Measurements from ENCODE around the gene NPTN. TPM values are rescaled to one million over a fixed set of nuclear protein-coding genes. Genes with fewer than 3 reads are reported as not detected.
A peak's percentile ranks its signal among the peaks of the same experiment; 100 is the strongest.
"Not testable (repeated sequence)": the region's sequence is repeated elsewhere in the genome, so short reads cannot be mapped to it uniquely, and the experiment has no call there.

The NPTN gene
- total RNA-seq, 1 experiment from 2014 or later = 90.9 TPM

DNA sequence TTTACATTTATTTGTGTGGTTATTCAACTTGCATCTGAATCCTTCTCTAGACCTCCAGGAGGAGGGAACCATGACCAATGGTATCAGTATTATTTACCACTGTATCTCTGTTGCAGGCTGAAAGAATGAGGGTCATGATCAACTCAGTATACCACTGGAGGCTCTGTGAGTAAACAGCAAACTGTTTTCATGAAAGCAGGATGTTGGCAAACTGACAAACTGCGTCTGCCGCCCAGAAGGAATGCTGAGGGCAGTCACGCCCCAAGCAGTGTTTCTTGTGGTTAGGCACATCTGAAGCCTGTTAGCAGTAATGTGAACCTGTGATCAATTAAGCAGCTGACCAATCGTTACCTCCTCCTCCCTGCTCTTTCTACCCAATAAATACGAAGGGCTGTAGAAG lies 6.3 kb upstream of the NPTN start:
- H3K27ac ChIP-seq (ENCODE audit: low read depth, low read length); H3K36me3 ChIP-seq (ENCODE audit: control insufficient read depth in 1 of 2, insufficient read depth in 2 of 2, low read length in 2 of 2); ATAC-seq; H3K27me3 ChIP-seq (ENCODE audit: insufficient read depth, low read length); H3K9me3 ChIP-seq (ENCODE audit: control insufficient read depth in 1 of 2, insufficient read depth in 1 of 2, low read depth in 1 of 2, low read length in 2 of 2); DNase-seq (ENCODE audit: low read depth, low spot score); H3K9me2 ChIP-seq (ENCODE audit: insufficient read depth); POLR2A ChIA-PET; H4K20me1 ChIP-seq (ENCODE audit: insufficient read depth); BruUV-seq (replicated peaks); H3K4me3 ChIP-seq (replicated peaks in 1 of 2; ENCODE audit: low read depth in 1 of 2, low read length in 2 of 2); CTCF ChIA-PET; H2AFZ ChIP-seq (ENCODE audit: low read depth, low read length, poor library complexity, severe bottlenecking); H3K9ac ChIP-seq (ENCODE audit: low read length); intact Hi-C loops (cut with micrococcal nuclease); H3K79me2 ChIP-seq (ENCODE audit: insufficient read depth, low read length); RAD21 ChIA-PET (ENCODE audit: low non-redundant PET in 1 of 2, low total read pairs in 2 of 2, uncharacterized antibody in 2 of 2, unreplicated experiment in 2 of 2): not testable (repeated sequence)
- TF ChIP-seq CBX3 (IDR thresholded peaks at IDR 0.05; ENCODE audit: low read depth) (peak; percentile 73), TCF7L2 (IDR thresholded peaks at IDR 0.05; ENCODE audit: borderline replicate concordance, extremely low read depth, insufficient read depth, insufficient read length) (peak; percentile 39)
- H3K4me2 ChIP-seq (ENCODE audit: low read length) = peak overlapping the region; percentile 40
- peaks cover 12 to 29% of the 10 kb centered on the region in 2 experiments for H3K4me1 ChIP-seq (ENCODE audit: control insufficient read depth in 1 of 2, insufficient read depth in 2 of 2, low read length in 2 of 2)

- no peaks in the 10 kb centered on the region for H3K36me3 ChIP-seq (ENCODE audit: control insufficient read depth in 1 of 2, insufficient read depth in 2 of 2, low read length in 2 of 2)
- no peaks in the 10 kb centered on the region for H4K20me1 ChIP-seq (ENCODE audit: insufficient read depth)
- no peak overlapping the region for H3K4me3 ChIP-seq (replicated peaks in 1 of 2; ENCODE audit: low read depth in 1 of 2, low read length in 2 of 2)
- TF ChIP-seq POLR2A (IDR thresholded peaks at IDR 0.05; ENCODE audit: borderline replicate concordance, extremely low read depth, insufficient read depth, insufficient read length) (no peak), SRF (IDR thresholded peaks at IDR 0.05; ENCODE audit: low read depth) (no peak), YY1 (IDR thresholded peaks at IDR 0.05; ENCODE audit: extremely low read depth, insufficient replicate concordance, low read depth, low read length) (no peak), EZH2phosphoT487 (IDR thresholded peaks at IDR 0.05; ENCODE audit: borderline replicate concordance) (no peak), CEBPB (IDR thresholded peaks at IDR 0.05; ENCODE audit: low read depth) (no peak)
- TF ChIP-seq, protein P1, sequence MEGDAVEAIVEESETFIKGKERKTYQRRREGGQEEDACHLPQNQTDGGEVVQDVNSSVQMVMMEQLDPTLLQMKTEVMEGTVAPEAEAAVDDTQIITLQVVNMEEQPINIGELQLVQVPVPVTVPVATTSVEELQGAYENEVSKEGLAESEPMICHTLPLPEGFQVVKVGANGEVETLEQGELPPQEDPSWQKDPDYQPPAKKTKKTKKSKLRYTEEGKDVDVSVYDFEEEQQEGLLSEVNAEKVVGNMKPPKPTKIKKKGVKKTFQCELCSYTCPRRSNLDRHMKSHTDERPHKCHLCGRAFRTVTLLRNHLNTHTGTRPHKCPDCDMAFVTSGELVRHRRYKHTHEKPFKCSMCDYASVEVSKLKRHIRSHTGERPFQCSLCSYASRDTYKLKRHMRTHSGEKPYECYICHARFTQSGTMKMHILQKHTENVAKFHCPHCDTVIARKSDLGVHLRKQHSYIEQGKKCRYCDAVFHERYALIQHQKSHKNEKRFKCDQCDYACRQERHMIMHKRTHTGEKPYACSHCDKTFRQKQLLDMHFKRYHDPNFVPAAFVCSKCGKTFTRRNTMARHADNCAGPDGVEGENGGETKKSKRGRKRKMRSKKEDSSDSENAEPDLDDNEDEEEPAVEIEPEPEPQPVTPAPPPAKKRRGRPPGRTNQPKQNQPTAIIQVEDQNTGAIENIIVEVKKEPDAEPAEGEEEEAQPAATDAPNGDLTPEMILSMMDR (IDR thresholded peaks at IDR 0.05 in 2 of 3, conservative IDR thresholded peaks at IDR 0.05 in 1 of 3; ENCODE audit: borderline replicate concordance in 1 of 3, insufficient read depth in 1 of 3, low read depth in 2 of 3, low read length in 2 of 3) = no peak
- H3K27me3 ChIP-seq (ENCODE audit: insufficient read depth, low read length) = no peaks in the 10 kb centered on the region
- no peaks in the 10 kb centered on the region for H3K9me2 ChIP-seq (ENCODE audit: insufficient read depth)
- H3K4me2 ChIP-seq (ENCODE audit: low read length) = no peak overlapping the region
- H3K4me1 ChIP-seq (ENCODE audit: control insufficient read depth in 1 of 2, insufficient read depth in 2 of 2, low read length in 2 of 2) = peaks cover 19 to 39% of the 10 kb centered on the region in 2 experiments
- H3K27ac ChIP-seq (ENCODE audit: low read depth, low read length) = no peak overlapping the region
- H3K79me2 ChIP-seq (ENCODE audit: insufficient read depth, low read length) = peaks cover 3% of the 10 kb centered on the region
- no peak for ATAC-seq
- intact Hi-C loops (cut with micrococcal nuclease) = no loop called here
- peaks cover 0 to 3% of the 10 kb centered on the region in 2 experiments; a peak in 1 of 4 replicates for H3K9me3 ChIP-seq (ENCODE audit: control insufficient read depth in 1 of 2, insufficient read depth in 1 of 2, low read depth in 1 of 2, low read length in 2 of 2)
- DNase-seq (ENCODE audit: low read depth, low spot score) = no peak
- POLR2A ChIA-PET = no interaction called here
- H3K9ac ChIP-seq (ENCODE audit: low read length) = no peak overlapping the region
- CTCF ChIA-PET = interaction anchor here (1.5 to 5.2 kb wide), 8 partner anchors 9 to 76 kb away, joined by 4 to 64 read pairs (median 18); no protein-coding TSS in a partner anchor
- no TSS peak for BruUV-seq (replicated peaks)
- RAD21 ChIA-PET (ENCODE audit: low non-redundant PET in 1 of 2, low total read pairs in 2 of 2, uncharacterized antibody in 2 of 2, unreplicated experiment in 2 of 2) = no interaction called here
- no peak overlapping the region for H2AFZ ChIP-seq (ENCODE audit: low read depth, low read length, poor library complexity, severe bottlenecking)
These were observed 4.3 kb upstream of the NPTN start for GRCh38 chr15:73637527-73637926.

Measured in HCT116 (cell line).